ENCODE results near the gene SLC2A4. TPM values are rescaled to one million over a fixed set of nuclear protein-coding genes. Genes with fewer than 3 reads are reported as not detected.
"Not testable (repeated sequence)": the region's sequence is repeated elsewhere in the genome, so short reads cannot be mapped to it uniquely, and the experiment has no call there.

Gene SLC2A4
- 20.0 and 28.3 TPM in 2 replicates for total RNA-seq
- 0.82 TPM for polyA plus RNA-seq (2012)

DNA sequence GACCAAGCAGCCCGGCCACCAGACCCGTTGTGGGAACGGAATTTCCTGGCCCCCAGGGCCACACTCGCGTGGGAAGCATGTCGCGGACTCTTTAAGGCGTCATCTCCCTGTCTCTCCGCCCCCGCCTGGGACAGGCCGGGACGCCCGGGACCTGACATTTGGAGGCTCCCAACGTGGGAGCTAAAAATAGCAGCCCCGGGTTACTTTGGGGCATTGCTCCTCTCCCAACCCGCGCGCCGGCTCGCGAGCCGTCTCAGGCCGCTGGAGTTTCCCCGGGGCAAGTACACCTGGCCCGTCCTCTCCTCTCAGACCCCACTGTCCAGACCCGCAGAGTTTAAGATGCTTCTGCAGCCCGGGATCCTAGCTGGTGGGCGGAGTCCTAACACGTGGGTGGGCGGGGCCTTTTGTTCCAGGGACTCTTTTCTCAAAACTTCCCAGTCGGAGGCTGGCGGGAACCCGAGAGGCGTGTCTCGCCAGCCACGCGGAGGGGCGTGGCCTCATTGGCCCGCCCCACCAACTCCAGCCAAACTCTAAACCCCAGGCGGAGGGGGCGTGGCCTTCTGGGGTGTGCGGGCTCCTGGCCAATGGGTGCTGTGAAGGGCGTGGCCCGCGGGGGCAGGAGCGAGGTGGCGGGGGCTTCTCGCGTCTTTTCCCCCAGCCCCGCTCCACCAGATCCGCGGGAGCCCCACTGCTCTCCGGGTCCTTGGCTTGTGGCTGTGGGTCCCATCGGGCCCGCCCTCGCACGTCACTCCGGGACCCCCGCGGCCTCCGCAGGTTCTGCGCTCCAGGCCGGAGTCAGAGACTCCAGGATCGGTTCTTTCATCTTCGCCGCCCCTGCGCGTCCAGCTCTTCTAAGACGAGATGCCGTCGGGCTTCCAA lies at the start of gene SLC2A4:
SLC2A4 (plus strand) TSS at position 645 of the 879 bp plus-strand sequence; CDS start at position 862, 217 bp downstream.
- peak; percentile 96 for DNase-seq (ENCODE audit: low read depth)

DNA sequence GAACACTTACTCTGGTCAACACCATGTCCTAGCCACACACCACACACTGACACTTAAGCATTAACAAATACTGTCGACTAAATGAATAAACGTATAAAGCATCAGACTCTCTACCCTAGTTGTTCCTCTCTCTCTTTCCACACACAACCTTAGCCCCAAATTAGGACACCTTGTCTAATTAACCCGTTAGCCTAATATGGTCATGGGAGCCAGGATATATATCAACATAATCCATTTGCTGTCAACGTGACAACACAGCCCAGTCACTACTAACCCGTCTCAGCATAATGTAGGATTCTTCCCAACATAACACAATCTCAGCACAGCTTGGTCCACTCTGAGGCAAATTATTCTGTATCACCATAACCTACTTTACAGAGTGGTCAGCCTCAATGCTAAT lies 49.4 kb upstream of the SLC2A4 start:
- DNase-seq (ENCODE audit: low read depth): no peak

DNA sequence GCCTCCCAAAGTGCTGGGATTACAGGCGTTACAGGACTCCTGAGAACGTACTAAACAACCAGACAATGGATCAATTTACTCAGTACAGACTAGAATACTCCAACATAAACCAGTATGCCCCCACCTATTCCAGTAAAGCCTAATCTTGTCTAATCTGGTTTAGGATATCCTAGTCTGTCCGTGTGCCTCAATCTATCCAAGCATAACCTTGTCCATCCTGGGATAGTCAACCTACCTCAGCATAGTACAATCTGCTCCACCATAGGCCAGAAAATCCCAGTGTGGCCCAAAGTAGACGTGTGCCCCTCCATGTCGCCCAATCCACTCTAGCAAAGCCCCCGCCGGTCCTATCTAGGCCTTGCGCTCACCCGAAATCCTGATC lies 47.8 kb upstream of the SLC2A4 start:
- no peak for DNase-seq (ENCODE audit: low read depth)

DNA sequence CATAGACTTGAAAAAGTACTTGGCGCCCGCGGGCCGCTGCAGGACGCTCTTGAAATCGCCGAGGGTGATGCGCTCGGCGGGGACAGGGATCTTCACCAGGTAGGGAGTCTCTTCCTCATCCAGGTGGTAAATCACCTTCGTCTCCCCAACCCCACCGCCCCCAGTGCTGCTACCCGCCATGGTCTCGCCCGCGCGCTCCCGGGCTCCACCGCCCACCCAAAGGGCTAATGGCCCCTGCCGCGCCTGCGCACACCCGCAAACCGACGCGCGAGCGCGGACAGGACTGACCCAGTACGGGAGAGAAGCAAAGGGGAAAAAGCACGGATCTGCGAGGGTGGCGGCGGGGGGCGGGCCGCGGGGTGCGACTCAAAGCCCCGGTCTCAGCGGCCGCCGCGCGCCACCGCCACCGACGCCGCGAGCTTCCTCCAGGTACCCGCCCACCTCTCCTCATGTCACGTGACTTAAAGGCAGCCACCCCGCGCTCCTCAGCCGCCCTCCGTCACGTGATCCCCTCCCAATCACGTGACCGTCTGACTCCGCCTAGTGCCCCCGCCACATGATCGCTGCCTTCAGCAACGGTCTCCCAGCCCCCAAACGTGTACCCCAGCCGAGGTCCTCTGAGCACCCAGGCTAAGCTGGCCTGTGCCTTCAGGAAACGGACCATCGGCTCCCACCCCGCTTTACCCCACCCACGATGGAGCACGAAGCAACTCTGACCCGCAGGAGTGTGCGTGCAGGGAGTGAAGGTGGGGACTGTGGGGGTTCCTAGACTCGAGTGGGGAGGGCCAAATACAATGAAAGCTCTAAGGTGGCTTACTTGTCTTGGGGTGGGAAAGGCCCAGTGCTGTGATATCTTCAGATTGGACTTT lies 47.2 kb upstream of the SLC2A4 start, which contains the start of gene DVL2:
DVL2 (minus strand) TSS at position 435 of the 869 bp plus-strand sequence; CDS start at position 180, 255 bp downstream.
- peak; percentile 96 for DNase-seq (ENCODE audit: low read depth)

DNA sequence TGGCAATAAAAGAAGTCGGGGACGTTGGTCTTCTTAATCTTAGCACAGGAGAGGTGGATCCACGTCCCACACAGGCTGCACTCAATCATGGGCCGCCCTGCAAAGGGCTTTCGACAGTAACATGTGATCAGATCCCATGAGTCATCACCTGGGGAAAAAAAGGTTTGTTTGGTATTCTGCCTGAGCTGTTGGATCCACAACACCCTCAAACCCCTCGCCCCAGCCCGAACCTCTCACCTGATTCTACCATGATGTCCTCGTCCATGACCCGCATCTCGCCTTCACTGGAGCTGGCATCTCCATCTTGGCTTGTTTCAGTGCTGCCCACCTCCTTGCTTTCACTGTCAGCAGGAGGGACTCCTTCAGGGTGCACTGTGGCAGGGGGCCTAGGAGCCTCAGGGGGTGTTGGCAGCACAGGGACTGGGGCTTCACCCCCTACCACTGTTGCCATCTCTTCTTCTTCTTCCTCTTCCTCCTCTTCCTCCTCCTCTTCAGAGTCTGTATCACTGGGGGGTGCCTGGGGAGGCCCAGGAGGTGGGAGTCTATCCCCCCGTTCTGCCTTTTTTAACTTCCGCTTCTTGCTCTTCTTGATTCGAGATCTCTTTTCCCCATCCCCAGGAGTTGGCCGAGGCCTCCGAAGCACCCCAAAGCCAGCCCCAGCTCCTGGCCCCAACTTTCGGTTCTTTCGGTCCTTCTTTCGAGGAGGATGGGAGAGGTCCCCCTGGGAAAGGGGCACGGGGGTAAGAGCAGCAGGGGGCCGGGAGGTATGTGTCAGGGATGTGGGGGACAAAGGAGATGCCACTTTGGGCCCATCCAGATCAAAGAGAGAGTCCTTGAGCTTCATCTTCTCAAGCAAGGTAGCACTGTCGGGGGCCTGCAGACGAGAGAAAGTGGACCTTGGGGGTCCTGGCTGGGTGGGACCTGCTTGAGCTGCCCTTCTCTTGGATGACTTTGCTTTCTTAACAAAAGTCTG lies 45.5 kb upstream of the SLC2A4 start:
- no peak for DNase-seq (ENCODE audit: low read depth)

DNA sequence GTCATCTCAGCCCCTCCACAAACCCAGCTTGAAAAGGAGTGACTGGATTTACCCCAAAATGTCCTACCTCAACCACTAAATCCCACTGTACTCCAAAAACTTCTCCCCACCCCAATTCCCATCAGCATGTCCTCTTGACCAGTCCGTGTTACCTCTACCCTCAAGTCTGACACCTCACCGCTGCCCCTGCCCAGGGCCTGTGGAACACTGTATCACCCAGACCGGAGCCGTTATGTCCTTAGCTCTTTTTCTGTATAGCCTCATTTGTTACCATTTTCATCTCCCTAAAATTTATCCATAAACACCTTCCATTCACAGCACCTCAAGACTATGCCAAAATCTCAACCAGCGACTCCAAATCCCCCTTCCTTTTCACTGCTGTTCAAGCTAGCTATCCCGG lies 44.7 kb upstream of the SLC2A4 start:
- DNase-seq (ENCODE audit: low read depth): no peak

DNA sequence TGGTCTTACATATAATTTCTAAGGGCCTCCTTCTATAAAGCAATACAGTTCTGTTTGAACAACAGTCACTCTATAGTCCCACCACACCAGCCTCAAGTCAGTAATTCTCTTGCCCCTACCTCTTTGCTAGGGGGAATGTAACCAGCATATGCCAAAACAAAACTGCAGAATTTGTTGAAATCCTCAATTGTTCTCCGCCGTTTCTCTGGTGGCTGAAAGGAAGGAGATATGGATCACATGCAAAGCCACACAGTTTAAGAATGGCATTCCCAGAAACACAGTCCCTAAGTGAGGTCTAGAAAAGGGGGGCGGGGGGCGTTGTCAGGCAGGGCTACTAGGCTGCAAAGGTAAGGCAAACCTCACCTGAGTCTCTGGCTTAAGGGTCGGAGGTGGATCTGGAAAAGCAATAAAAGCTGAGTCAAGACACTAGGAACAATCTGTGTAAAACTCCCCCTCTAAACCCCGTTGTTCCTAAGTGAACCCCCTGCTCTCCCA lies 44.2 kb upstream of the SLC2A4 start:
- DNase-seq (ENCODE audit: low read depth): no peak

DNA sequence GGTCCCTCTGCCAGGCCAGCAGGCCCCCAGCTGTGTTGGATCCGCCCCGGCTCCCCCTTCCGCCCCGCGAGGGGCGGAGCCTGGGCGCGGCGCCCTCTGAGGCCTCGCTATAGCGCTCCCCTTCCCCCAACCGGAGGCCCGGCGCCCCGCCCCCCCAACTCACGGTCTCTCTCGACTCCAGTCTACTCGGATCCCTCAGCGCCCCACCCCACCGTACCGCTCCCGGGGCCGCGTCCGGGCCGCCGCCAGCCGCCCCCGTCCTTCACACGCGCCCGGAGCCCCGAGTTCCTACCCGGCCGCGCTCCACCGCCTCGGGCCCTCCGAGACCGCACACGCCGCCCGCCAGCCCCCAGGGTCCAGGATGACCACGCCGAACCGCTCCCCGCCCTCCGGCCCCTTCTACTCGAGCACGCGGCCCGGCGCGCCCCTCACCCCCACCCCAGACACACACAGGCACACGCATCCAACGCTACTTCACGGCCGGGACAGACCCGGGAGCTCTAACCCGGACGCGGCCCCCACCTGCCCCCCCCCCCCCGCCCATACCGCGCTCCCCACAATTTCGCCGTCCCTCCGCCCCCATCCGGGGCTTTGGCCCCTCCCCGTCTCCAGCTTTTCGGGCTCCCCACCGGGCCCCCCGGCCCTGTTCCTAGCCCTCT lies 43.6 kb upstream of the SLC2A4 start:
- peak; percentile 80 for DNase-seq (ENCODE audit: low read depth)

DNA sequence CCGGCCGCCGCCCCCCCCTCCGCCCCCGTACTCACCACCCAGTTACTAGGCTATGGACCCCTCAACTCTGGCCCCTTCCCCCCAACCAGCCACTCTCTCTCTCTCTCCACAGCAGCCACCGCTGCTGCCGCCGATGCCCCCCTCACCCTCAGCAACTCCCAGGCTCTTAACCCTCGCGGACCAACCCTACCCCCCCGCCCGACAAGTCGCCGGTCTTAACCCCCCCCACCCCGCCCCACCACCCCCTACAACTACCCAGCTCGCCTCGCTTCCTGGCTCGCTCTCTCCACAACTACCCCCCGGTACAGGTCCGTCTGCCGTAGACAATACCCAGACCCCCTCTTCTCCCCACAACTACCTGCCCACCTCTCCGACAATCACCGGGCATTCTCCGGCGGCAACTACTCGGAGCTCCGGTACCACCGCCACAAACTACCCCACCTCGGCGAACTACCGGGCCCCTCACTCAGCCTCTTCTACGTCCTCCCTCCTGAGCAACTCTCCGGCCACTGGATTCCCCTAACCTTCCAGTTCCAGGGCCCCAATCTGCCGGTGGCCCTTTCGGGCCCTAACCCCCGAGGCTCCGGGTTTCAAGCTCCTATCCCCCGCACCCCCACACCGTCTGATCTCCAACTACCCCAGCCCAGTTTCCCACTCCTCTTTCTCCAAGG lies 43.0 kb upstream of the SLC2A4 start:
- DNase-seq (ENCODE audit: low read depth): peak; percentile 25

DNA sequence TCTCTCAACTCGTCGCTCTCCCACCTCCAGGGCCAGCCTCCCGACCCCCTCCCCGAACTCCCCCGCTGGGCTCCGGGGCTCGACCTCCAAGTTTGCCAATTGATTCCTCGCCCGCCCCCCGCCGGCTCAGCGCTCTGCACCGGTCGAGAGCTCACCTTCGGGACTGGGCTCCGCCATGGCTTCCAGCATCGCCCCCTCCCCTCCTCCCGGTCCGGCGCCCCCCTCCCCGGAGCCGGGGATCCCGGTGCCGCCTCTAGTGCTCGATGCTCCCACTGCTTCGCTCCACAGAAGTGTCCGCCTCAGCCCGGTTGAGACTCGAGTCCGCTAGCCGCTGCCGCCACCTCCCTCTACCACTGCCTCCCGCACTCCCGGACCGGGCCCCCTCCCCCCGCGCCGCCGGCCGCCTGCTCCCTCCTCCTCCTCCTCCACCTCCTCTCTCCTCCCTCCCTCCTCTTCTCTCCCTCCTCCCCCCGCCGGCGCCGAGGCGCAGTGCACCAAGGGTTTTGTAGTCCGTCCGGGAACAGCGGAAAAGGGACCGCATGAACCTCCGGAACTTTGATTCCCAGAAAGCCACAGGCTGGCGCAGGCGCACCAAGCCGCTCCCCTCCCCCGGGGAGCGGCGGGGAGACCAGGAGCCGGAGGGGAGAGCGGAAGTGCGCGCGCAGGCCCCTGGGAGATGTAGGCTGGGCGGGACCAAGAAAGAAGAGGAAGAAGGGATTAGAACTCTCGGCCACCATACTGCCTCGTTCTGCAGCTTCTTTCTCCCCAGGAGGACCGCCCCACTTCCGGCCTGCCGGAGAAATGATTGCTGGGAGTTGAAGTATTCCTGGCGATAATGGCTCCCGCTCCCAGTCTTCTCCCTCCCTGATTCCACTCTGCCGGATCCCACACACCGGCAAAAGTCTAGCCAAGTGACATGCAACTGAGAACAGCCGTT lies 42.2 kb upstream of the SLC2A4 start, which contains the start of gene PHF23:
PHF23 (minus strand) TSS at position 367 of the 937 bp plus-strand sequence; CDS start at position 189, 178 bp downstream.
- peak; percentile 100 for DNase-seq (ENCODE audit: low read depth)

DNA sequence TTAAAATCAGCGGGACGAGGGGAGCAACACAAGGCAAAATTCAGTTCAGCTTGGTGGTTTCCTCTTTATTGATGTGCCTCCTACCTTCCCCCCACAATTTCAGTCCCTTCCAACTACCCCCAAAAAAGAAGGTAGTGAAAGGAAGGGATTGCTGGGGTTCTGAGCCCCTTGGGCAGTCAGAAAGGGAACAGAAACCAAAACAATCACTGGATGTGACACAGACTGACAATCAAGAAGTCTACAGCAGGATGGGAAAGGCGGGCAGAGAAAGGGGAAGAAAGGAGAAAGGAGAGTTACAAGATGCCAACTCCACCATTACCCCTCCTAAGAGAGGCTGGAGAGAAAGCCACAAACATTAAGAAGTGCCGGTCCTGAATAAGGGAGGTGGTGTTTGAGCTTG lies 41.1 kb upstream of the SLC2A4 start:
- DNase-seq (ENCODE audit: low read depth): no peak

DNA sequence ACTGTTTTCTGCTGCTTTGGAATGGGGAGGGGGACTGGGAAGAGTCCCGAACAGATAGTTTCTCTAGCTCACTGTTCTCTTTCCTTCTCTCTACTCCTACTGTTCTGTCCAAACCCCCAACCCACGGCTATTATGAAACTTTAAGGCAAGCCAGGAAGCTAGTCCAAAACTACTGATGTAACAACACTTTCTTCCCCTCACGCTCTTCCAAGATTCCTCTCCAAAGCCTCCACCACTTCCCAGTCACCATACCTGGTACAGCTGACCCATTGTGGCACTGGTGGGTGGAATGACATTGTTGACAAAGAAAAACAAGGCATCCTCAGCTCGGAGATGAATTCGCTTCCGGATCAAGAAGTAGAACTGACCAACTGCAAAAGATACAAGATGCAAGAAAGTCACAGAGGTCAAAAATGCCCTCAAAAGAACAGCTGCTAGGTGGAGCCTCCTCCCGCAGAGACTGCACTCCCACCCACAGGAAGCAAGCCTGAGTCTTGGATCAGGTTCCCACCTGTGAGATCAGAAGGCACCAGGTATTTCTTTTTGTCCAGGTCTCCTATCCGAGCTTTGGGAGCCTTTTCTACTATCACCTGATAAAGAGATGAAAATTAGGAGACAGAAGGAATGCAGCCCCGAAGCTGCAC lies 40.3 kb upstream of the SLC2A4 start:
- DNase-seq (ENCODE audit: low read depth): peak; percentile 61

DNA sequence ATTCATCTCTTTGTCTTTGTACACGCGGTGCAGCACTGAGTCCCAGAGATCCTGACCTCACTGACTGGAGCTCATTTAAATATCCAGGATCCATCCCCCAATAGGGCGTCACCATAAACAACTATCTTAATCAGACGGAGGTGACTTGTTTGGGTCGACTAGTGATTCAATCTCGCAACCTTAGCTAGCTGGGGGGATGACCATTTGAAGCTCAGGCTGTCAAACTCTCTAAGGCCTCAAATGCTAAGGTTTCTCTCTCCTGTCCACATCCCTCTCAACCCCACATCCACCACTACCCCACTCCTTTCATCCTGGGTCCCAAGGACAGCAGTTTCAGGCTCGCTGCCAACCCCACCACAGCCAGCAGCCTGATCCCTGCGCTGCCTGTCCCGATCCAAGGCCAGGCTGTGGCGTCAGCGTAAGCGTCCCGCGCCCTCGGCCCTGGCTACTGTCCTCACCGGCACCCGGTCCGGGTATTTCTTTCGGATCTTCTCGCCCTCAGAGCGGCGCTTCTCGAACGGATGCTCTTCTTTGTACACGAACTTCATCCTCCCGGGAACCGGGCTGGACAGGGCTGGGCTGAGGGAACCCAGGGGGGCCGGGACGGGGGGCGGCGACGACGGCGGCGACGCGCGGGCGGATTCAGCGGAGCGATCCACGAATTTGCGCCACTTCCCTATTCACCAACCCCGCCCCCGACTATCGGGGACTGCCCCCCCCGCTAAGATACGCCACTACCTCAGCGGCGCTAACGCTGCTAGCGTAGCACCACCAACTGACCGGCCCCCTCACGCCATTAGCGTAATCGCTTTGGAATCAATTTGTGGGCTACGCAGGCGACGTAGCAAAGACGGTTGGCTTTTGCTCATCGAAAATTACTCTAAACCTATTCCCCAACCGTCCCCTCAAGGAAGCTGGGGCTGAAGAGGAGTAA lies 39.5 kb upstream of the SLC2A4 start, which contains the start of gene GABARAP:
GABARAP (minus strand) TSS at position 667 of the 934 bp plus-strand sequence; CDS start at position 548, 119 bp downstream.
- peak; percentile 94 for DNase-seq (ENCODE audit: low read depth)

DNA sequence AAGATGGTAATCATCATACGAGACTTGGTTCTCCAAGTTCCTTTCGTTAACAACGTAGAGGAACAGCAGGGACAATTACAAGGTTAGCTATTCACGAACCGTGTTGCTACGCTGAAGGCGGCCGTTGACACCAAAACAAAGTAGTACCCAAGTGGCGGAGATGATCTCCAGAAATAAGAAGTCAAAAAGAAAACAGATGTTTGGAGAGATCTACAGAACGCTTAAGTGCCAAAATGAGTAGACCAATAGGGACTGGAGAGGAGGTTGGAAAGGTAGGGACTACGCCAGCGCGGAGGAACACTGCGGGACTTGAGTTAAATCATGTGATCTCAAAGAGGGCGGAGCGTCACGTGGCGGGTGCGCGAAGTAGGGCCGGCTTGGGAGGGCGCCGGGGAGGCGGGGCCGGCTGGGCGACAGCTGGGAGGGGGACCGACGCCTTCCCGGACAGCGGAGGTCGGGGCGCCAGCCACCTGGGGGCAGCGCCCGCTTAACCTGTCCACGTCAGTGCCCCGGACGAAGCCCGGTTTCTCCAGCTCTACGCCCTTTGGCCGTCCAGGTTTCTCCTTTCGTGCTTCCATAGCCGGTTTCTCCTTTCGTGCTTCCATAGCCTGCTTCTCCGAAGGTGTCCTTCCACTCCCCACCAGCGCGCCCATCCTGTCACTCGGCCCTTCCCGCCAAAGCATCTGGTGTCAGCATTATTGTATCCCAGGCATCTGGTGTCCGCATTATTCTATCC lies 38.6 kb upstream of the SLC2A4 start:
- DNase-seq (ENCODE audit: low read depth): peak; percentile 97

DNA sequence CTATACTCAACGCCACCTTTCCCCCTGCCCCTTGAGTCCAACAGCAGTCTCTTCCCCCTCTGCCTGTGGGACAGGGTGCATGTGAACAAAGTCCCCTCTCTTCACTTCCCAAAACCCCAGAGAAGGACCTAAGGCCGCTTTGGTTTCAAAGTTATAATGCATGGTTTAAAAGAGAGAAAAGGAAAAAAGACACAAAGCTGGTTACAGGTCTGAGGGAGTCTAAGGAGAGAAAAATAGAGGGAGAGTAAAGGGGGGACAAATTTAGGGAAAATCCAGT lies 38.1 kb upstream of the SLC2A4 start:
- no peak for DNase-seq (ENCODE audit: low read depth)

DNA sequence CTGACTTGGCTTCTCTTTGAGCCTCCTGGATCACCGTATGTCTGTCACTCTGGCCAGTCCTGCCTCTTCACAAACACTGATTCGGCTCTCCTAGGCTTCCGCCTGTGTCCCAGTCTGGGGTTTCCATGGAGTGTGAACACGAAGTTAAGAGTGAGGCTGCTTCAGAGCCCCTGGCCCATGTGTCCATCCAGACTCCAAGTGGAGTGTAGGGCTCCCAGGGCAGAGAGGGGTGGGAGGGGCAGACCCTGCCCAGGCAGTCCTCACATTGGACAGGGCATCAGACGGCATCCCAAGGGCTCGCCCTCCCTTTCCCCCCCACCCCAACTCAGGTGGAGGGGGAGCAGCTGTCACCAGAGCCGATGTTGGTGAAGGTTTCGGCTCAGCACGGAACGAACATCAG lies 37.7 kb upstream of the SLC2A4 start:
- not testable (repeated sequence) for DNase-seq (ENCODE audit: low read depth)

Data from myocyte (in vitro differentiated cells).